Measurements from ENCODE around the gene ADAMTS13.

Gene ADAMTS13

DNA sequence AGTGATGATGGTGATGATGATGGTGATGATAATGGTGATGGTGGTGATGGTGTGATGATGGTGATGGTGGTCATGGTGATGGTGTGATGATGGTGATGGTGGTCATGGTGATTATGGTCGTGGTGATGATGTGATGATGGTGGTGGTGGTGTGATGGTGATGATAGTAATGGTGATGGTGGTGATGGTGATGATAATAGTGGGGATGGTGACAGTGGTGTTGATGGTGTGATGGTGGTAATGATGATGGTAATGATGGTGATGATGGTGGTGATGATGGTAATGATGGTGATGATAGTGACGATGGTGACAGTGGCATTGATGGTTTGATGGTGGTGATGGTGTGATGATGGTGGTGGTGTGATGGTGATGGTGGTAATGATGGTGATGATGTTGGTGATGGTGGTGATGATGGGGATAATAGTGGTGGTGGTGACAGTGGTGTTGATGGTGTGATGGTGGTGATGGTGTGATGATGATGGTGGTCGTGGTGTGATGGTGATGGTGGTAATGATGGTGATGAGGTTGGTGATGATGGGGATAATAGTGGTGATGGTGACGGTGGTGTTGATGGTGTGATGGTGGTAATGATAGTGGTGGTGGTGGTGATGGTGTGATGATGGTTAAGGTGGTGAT, 39.5 kb upstream of the ADAMTS13 start:
- Histone ChIP-seq H3K27ac (no peak overlapping the region), H3K27me3 (ENCODE audit: control insufficient read depth, insufficient read depth, low read length) (no peaks in the 10 kb centered on the region)

GRCh38 chr9:133383438-133383837, 38.7 kb upstream of the ADAMTS13 start:
- no peak overlapping the region for H2AFZ ChIP-seq
- no peaks in the 10 kb centered on the region for H3K27me3 ChIP-seq (ENCODE audit: control insufficient read depth, insufficient read depth, low read length)
- no peak overlapping the region for H3K9ac ChIP-seq
- no peak overlapping the region for H3K4me2 ChIP-seq (ENCODE audit: low read length)
- H3K79me2 ChIP-seq = no peaks in the 10 kb centered on the region
- no peaks in the 10 kb centered on the region for H3K9me3 ChIP-seq (ENCODE audit: control insufficient read depth, low read length)
- no peaks in the 10 kb centered on the region for H3K36me3 ChIP-seq (ENCODE audit: control insufficient read depth, insufficient read depth, low read length)
- no peak overlapping the region for H3K4me3 ChIP-seq (ENCODE audit: low read depth, low read length)
- no peak overlapping the region for H3K27ac ChIP-seq
- TF ChIP-seq, protein P1, sequence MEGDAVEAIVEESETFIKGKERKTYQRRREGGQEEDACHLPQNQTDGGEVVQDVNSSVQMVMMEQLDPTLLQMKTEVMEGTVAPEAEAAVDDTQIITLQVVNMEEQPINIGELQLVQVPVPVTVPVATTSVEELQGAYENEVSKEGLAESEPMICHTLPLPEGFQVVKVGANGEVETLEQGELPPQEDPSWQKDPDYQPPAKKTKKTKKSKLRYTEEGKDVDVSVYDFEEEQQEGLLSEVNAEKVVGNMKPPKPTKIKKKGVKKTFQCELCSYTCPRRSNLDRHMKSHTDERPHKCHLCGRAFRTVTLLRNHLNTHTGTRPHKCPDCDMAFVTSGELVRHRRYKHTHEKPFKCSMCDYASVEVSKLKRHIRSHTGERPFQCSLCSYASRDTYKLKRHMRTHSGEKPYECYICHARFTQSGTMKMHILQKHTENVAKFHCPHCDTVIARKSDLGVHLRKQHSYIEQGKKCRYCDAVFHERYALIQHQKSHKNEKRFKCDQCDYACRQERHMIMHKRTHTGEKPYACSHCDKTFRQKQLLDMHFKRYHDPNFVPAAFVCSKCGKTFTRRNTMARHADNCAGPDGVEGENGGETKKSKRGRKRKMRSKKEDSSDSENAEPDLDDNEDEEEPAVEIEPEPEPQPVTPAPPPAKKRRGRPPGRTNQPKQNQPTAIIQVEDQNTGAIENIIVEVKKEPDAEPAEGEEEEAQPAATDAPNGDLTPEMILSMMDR (IDR thresholded peaks at IDR 0.05) = no peak
- no peaks in the 10 kb centered on the region for H3K4me1 ChIP-seq

More for the DNA sequence above, 39.5 kb upstream of the ADAMTS13 start:
- Histone ChIP-seq H3K9ac (no peak overlapping the region), H3K9me3 (ENCODE audit: control insufficient read depth, low read length) (no peaks in the 10 kb centered on the region), H3K4me3 (ENCODE audit: low read depth, low read length) (no peak overlapping the region), H3K79me2 (no peaks in the 10 kb centered on the region), H3K36me3 (ENCODE audit: control insufficient read depth, insufficient read depth, low read length) (no peaks in the 10 kb centered on the region), H3K4me2 (ENCODE audit: low read length) (no peak overlapping the region), H2AFZ (no peak overlapping the region), H3K4me1 (no peaks in the 10 kb centered on the region)
- TF ChIP-seq, protein P1 (IDR thresholded peaks at IDR 0.05) = no peak

DNA sequence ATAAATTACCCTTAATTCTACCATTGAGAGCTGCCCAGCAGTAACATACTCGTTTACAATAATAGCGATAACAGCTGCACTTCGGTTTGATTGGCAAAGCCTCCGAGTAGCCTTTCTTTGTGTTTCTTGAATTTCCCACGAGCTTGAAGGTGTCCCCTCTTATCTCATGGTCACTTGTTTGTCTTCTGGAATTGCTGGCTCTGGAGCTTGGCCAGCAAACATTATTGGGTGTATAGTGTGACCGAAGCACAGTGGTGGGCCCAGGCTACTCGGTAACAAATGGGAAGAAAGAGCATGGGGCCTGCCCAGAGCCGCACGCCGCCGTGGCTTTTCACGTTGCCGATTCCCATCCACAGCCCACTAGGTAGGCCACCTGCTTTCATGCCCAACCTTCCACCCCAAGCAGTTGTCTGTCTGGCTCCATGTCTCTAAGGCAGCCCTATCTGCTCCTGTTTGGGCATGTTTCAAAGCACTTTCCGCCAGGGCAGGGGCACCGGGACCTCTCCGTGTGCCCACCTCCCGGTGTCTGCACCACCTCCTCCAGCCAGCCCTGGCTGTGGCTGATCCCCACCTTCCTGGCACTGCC, 37.3 kb upstream of the ADAMTS13 start:
- no peak overlapping the region for H3K4me3 ChIP-seq (ENCODE audit: low read depth, low read length)
- no peak overlapping the region for H3K9ac ChIP-seq
- H3K4me2 ChIP-seq (ENCODE audit: low read length) = no peak overlapping the region
- H3K9me3 ChIP-seq (ENCODE audit: control insufficient read depth, low read length) = no peaks in the 10 kb centered on the region
- no peak overlapping the region for H3K27ac ChIP-seq
- H3K79me2 ChIP-seq = no peaks in the 10 kb centered on the region
- H3K4me1 ChIP-seq = no peaks in the 10 kb centered on the region
- TF ChIP-seq, protein P1 (IDR thresholded peaks at IDR 0.05) = no peak
- H3K36me3 ChIP-seq (ENCODE audit: control insufficient read depth, insufficient read depth, low read length) = no peaks in the 10 kb centered on the region
- H2AFZ ChIP-seq = no peak overlapping the region
- no peaks in the 10 kb centered on the region for H3K27me3 ChIP-seq (ENCODE audit: control insufficient read depth, insufficient read depth, low read length)

- Histone ChIP-seq H3K4me1 (no peaks in the 10 kb centered on the region), H3K9me3 (ENCODE audit: control insufficient read depth, low read length) (no peaks in the 10 kb centered on the region), H3K27ac (no peak overlapping the region), H3K36me3 (ENCODE audit: control insufficient read depth, insufficient read depth, low read length) (no peaks in the 10 kb centered on the region), H3K9ac (no peak overlapping the region), H3K4me2 (ENCODE audit: low read length) (no peak overlapping the region), H3K79me2 (no peaks in the 10 kb centered on the region), H2AFZ (no peak overlapping the region), H3K27me3 (ENCODE audit: control insufficient read depth, insufficient read depth, low read length) (no peaks in the 10 kb centered on the region), H3K4me3 (ENCODE audit: low read depth, low read length) (no peak overlapping the region)
- TF ChIP-seq, protein P1 (IDR thresholded peaks at IDR 0.05) = no peak
Measured at GRCh38 chr9:133385452-133385851, 36.7 kb upstream of the ADAMTS13 start.

DNA sequence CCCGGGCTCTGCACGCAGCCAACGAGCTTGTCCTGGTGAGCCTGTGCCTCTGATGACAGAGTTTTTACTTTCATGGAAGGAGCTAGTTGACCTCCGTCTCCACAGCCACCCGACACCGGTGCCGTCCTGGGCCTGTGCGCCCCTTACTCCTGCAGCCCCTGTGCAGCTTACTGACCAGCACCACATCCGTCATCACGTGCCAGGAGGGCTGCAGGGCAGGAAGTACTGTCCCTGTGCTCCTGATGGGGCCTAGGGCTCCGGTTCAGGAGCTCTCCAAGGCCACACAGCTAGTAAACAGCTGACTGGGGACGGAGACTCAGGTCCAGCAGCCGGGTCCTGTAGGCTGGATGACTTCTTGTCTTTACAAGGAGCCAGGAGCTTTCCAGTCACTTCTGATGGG, 35.8 kb upstream of the ADAMTS13 start:
- TF ChIP-seq, protein P1 (IDR thresholded peaks at IDR 0.05) = no peak
- Histone ChIP-seq H3K27me3 (ENCODE audit: control insufficient read depth, insufficient read depth, low read length) (no peaks in the 10 kb centered on the region), H3K4me1 (no peaks in the 10 kb centered on the region)

More for the DNA sequence above, 35.8 kb upstream of the ADAMTS13 start:
- H3K9ac ChIP-seq = no peak overlapping the region
- no peak overlapping the region for H3K4me2 ChIP-seq (ENCODE audit: low read length)
- H3K36me3 ChIP-seq (ENCODE audit: control insufficient read depth, insufficient read depth, low read length) = no peaks in the 10 kb centered on the region
- no peaks in the 10 kb centered on the region for H3K9me3 ChIP-seq (ENCODE audit: control insufficient read depth, low read length)
- H3K27ac ChIP-seq = no peak overlapping the region
- no peak overlapping the region for H3K4me3 ChIP-seq (ENCODE audit: low read depth, low read length)
- no peak overlapping the region for H2AFZ ChIP-seq
- H3K79me2 ChIP-seq = no peaks in the 10 kb centered on the region

Data from parathyroid adenoma (tissue), 2 donors.